ENCODE measurements around the gene RFX3.

DNA sequence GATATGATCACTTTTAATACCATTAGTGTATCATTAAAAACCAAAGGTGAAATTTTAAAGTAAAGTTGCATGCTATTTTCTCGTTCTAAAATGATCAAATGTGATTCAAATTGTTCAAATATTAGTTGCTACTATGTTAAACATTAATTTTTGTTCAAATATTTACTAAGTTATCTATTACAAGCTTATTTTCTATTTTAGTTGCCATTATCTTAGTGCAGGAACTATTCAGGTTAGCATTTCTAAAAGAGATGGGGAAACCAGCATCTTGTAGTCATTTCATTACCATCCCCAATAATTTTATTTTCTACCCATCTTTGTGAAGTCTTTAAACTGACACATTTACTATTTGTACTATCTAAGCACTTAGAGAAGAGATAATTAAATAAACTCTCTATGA, 166.0 kb downstream of the RFX3 start:
- TF ChIP-seq, protein P1, sequence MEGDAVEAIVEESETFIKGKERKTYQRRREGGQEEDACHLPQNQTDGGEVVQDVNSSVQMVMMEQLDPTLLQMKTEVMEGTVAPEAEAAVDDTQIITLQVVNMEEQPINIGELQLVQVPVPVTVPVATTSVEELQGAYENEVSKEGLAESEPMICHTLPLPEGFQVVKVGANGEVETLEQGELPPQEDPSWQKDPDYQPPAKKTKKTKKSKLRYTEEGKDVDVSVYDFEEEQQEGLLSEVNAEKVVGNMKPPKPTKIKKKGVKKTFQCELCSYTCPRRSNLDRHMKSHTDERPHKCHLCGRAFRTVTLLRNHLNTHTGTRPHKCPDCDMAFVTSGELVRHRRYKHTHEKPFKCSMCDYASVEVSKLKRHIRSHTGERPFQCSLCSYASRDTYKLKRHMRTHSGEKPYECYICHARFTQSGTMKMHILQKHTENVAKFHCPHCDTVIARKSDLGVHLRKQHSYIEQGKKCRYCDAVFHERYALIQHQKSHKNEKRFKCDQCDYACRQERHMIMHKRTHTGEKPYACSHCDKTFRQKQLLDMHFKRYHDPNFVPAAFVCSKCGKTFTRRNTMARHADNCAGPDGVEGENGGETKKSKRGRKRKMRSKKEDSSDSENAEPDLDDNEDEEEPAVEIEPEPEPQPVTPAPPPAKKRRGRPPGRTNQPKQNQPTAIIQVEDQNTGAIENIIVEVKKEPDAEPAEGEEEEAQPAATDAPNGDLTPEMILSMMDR (IDR thresholded peaks at IDR 0.05) = no peak
- no peak for TF ChIP-seq POLR2A (IDR thresholded peaks at IDR 0.05)

Measured in lower leg skin (tissue), 3 donors.